Stimulated activated CD8-positive, alpha-beta memory T cell treated with anti-CD3 and anti-CD28 coated beads, Interleukin-15, amount 100 ng/mL, for 1 hour (primary cell): ENCODE measurements around the gene SEC24D.

Source experiments
- DNase-seq: peaks from one replicate; pipeline ENCODE4 v3.0.0-alpha.2; 2020; ENCODE audit warnings: low read depth

SEC24D gene

GRCh38 chr4:118751629-118752323, 84.2 kb downstream of the SEC24D start:
- DNase-seq: no peak

- DNase-seq: no peak
Observed at GRCh38 chr4:118749347-118749988, 86.5 kb downstream of the SEC24D start.

GRCh38 chr4:118746251-118746919, 89.5 kb downstream of the SEC24D start:
- no peak for DNase-seq

GRCh38 chr4:118745357-118745756, 90.6 kb downstream of the SEC24D start:
- DNase-seq: no peak

- DNase-seq: no peak
Observed at GRCh38 chr4:118743867-118744266, 92.1 kb downstream of the SEC24D start.

GRCh38 chr4:118742050-118742449, 93.9 kb downstream of the SEC24D start:
- DNase-seq: no peak

GRCh38 chr4:118741301-118741855, 94.5 kb downstream of the SEC24D start:
- no peak for DNase-seq

GRCh38 chr4:118740869-118741268, 95.1 kb downstream of the SEC24D start:
- no peak for DNase-seq

- no peak for DNase-seq
Observed at GRCh38 chr4:118739022-118739713, 96.8 kb downstream of the SEC24D start.

GRCh38 chr4:118738090-118738489, 97.8 kb downstream of the SEC24D start:
- no peak for DNase-seq

GRCh38 chr4:118736900-118737299, 99.0 kb downstream of the SEC24D start:
- no peak for DNase-seq

- DNase-seq: no peak
Observed at GRCh38 chr4:118734491-118735205, 101.3 kb downstream of the SEC24D start.

- DNase-seq: no peak
Observed at GRCh38 chr4:118732591-118733330, 103.2 kb downstream of the SEC24D start.

GRCh38 chr4:118730683-118731082, 105.2 kb downstream of the SEC24D start:
- no peak for DNase-seq

GRCh38 chr4:118729287-118730286, 106.3 kb downstream of the SEC24D start:
- no peak for DNase-seq

GRCh38 chr4:118727360-118727759, 108.6 kb downstream of the SEC24D start:
- DNase-seq: no peak

GRCh38 chr4:118723369-118723768, 112.6 kb downstream of the SEC24D start:
- DNase-seq: no peak

- no peak for DNase-seq
Observed at GRCh38 chr4:118721752-118722151, 114.2 kb downstream of the SEC24D start.

GRCh38 chr4:118718511-118719170, 117.3 kb downstream of the SEC24D start:
- DNase-seq: no peak
